HPDE6-E6E7 (cell line): ENCODE data around the gene VMA21.

Experiments used
- DNase-seq: peaks from one replicate; pipeline ENCODE4 v3.0.0; 2011; ENCODE audit warnings: missing footprints; ENCODE audit errors: extremely low spot score

VMA21 gene

DNA sequence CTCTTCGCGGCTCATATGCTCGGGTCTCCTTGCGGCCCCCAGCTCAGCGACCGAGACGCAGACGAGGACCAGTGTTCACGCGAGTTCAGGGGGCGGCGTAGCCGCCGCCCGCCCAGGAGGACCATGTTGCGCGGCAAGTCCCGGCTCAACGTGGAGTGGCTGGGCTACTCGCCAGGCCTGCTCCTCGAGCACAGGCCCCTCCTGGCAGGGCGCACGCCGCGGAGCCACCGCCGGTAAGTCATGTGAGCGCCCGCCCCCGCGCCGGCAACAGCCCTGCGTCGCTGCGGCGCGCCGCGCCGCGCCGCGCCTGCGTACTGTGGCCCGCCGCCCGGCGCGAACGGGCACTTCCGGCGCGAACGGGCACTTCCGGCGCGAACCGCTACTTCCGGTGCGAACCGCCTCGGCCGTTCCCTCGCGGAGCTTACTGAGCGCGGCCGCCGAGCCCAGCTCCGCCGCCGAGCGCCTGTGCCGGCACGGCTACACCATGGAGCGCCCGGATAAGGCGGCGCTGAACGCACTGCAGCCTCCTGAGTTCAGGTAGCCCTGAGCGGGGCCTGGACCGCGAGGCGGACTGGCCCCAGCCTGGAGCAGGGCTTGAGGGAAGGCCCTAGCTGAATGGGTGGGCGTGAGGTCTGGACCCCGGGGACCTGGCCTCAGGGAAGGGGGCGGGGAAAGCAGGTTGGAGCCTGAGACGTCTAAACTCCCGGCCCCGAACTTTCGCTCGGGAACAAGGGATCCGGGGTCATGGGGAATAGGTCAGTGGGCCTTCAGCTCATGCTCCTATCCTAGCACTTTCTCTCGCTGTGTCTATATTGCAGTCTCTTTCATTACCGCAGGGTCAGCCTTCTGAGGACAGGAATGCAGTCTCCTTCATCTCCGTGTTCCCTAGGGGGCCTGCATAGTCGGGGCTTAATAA lies at the start of gene VMA21:
Gene VMA21, plus strand, starts transcription at position 382 of the 916 bp plus-strand sequence. Its CDS starts 103 bp downstream, at position 485.
- peak; percentile 80 for DNase-seq

DNA sequence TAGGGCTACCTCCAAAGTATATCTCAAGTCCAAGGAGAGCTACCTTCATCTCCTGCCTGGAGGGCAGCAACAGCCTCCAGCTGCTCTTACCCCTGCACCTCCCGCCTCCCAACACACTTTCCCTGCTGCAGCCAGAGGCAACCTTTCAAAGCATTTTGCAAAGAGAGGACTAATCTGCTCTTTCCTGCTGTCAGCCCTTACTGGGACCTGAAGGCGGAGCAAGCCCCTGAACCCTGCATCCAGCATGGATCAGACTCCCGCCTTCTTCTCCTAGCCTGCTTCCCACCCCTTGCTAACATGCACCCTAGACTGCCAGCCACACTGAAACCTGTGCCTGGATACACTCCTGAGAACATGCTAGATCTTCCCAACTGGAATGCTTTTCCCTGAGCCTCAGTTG lies 37.7 kb upstream of the VMA21 start:
- DNase-seq: no peak

GRCh38 chrX:151359931-151360871 lies 36.8 kb upstream of the VMA21 start:
- DNase-seq: peak; percentile 45

DNA sequence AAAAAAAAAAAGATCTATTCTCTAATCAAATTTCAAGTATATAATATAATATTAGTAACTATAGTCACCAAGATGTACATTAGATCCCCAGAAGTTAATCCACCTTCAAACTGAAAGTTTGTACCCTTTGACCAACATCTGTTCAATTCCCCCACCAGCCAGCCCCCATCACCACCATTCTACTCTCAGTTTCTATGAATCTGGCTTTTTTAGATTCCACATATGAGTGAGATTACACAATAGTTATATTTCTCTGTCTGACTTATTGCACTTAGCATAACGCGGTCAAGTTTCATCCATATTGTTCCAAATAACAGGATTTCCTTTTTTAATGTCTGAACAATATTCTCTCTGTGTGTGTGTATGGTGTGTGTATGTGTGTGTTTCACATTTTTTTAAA lies 33.7 kb upstream of the VMA21 start:
- DNase-seq: no peak

DNA sequence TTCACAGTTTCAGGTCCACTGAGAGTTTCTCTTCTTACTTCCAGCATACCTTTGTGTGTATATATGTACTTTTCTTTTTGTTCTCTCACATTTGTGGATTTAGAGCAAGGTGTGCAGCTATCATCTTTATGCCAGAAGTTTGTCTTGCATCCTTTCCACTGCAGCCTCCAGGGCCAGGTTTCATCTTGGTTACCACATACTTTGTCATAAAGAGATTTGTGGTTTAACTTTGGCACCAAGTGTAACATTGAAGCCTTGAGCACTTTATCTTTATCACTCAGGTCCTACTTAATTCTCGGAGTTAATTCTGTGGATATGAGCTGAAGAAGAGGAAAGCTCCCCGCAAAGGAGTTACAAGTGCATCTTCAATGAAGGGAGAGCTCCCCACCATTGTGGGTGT lies 31.4 kb upstream of the VMA21 start:
- no peak for DNase-seq

DNA sequence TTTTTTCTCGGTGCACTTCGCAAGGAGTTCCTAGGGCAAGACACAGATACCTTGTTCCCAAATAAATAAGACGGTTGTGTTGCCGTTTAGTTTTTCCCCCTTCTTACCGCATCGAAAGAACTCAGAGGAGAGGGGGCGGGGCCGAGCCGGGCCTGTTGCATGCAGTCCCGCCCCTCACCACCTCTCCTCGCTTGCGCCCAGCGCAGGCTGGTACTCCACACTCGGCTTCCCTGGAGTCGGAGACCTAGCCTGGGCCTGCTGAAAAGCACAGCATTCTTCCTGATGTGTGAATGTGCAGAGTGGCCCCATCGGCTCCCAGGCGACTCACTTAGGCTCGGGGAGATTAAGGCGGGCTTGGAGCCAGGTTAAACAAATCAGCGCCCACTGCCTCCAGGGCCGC lies 26.1 kb upstream of the VMA21 start:
- no peak for DNase-seq

DNA sequence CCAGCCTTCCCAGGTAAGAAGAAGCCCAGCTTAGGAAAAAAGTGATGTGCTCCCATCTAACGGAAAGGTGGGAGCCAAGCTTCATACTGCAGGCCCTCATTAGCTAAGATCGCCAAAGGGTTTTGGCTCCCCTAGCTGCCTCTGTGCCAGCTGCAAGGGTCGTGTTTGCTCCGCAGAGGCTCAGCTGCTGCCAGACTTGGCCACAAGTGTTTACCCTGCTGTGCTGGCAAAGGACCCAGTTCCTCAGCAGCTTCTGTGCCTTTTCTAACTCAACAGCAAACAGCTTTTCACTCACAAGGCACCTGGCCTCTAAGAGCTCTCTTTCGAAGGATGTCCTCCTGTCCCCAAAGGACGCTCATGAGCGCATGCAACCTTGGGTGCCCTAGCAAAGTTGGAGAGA lies 12.2 kb upstream of the VMA21 start:
- DNase-seq: no peak

DNA sequence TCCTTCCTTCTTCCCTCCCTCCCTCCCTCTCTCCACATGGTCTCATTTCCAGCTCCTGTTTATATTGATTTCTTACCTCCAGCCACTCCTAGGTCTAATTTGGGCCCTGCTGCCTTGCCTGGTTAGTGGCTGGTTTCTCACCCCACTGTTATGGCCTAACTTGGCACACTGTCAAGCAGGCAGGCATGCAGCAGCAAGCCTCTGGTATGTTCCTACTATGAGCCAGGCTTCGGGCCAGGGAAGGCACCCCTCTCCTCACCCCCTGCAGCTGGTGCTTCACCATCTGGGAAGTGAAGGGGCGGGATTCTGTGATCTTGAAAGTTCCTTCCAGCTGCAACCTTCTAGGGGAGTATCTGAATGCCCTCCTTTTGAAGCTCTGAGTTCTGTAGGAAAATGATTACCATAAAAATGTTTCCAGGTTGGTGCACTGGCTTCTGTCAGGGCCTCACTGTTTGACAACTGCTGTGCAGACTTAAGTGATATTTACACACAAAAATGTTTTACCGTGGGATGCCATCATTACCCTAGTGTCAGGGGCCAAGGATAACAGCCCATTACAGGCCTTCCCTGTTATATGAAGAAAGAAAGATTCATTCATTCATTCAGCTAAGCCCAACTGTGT lies 10.1 kb upstream of the VMA21 start:
- peak; percentile 33 for DNase-seq

DNA sequence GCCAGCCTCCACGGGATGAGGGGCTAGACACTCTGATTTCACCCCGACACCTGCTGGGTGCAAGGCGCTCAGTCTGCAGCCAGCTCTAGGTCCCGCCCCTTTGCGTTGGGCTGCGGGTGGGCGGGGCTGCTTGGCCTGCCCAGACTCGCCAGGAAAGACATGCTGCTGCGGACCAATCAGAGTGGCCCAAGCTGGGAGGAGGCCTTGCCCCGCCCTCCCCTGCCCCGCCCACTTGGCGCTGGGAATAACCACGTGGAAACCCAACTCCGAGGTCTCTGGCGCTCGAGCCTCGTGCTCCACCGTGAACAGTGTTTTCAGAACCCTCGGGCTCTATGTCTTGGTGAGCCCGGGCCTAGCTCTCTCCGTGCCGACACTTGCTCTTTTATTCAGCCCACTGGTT lies 5.3 kb upstream of the VMA21 start:
- DNase-seq: no peak

DNA sequence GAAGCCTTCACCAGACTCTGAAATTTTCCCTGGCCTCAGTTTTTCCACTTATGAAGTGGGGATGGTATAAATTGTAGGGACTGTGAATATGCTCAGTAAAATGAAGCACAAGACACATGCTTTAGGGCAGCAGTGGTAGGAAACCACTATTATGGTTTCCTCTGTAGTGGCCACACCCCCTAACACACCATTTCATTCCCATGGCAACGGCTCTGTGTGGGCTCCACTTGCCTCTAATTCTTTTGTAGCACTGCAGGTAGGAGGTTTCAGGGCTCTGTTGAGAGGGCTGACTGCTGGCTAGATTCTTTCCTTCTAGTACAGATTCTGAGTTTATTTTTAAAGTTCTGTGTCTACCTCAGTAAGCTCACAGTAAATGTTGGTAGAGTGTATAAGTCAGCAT lies 3.5 kb upstream of the VMA21 start:
- no peak for DNase-seq

- DNase-seq: peak; percentile 42
Observed at GRCh38 chrX:151396042-151396824, 773 bp upstream of the VMA21 start.

GRCh38 chrX:151397741-151398070 lies 700 bp downstream of the VMA21 start:
- no peak for DNase-seq

- DNase-seq: no peak
Observed at GRCh38 chrX:151398346-151398745, 1.3 kb downstream of the VMA21 start.

GRCh38 chrX:151402719-151403390 lies 5.8 kb downstream of the VMA21 start:
- DNase-seq: no peak

DNA sequence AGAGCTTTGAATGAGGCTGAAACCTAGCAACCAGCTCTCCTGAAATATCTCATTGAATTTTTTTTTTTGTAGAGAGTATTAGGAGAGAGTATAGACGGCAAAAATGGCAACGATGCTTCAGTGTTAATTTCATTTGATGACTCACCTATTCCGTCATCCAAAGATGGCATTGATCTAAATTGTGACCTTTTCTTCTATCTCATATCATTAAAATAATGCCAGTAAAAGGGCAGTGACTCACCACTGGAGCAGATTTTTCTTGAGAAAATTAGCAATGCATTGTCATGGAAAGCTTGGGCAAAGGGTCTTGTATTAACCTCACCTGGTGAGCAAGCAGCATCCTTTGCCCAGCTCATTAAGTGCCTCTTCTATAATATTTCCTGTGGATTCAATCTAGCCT lies 19.6 kb downstream of the VMA21 start:
- DNase-seq: no peak

- DNase-seq: no peak
Observed at GRCh38 chrX:151419782-151420181, 22.8 kb downstream of the VMA21 start.

DNA sequence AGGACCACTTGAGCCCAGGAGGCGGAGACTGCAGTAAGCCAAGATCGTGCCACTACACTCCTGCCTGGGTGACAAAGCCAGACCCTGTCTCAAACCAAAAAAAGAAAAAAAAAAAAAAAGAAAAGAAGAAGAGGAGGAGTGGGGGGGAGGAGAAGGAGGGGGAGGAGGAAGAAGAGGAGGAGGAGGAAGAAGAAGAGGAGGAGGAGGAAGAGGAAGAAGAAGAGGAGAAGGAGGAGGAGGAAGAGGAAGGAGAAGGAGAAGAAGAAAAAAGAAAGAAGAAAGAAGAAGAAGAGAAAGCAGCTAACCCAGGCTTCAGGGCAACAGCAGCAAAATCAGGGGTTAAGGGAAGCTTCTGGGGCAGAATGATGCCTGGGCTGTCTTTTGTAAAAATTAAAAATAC lies 27.5 kb downstream of the VMA21 start:
- DNase-seq: no peak

- DNase-seq: no peak
Observed at GRCh38 chrX:151448509-151448908, 51.5 kb downstream of the VMA21 start.

- no peak for DNase-seq
Observed at GRCh38 chrX:151458824-151459223, 61.8 kb downstream of the VMA21 start.
